Measurements from ENCODE around the gene PPP1R9B. TPM values are rescaled to one million over a fixed set of nuclear protein-coding genes. Genes with fewer than 3 reads are reported as not detected.

Gene PPP1R9B
- total RNA-seq, 1 donor from 2014 or later: 63.5 TPM

- no peak overlapping the region for H3K4me3 ChIP-seq
- no peaks in the 10 kb centered on the region for H3K9me3 ChIP-seq
- no peak for DNase-seq (ENCODE audit: low spot score in 2 of 2)
- H3K27ac ChIP-seq: peak overlapping the region; percentile 91 to 93
- TF ChIP-seq CTCF (IDR thresholded peaks at IDR 0.05): no peak
- intact Hi-C loops (cut with DNase I): no loop called here
- H3K27me3 ChIP-seq: no peaks in the 10 kb centered on the region
- H3K36me3 ChIP-seq: no peaks in the 10 kb centered on the region
- H3K4me1 ChIP-seq: peaks cover 25 to 43% of the 10 kb centered on the region in 2 donors
Observed at GRCh38 chr17:50154604-50155003, 4.1 kb upstream of the PPP1R9B start.

GRCh38 chr17:50153650-50154575, 3.4 kb upstream of the PPP1R9B start:
- TF ChIP-seq CTCF (IDR thresholded peaks at IDR 0.05): no peak
- Histone ChIP-seq H3K27ac (peak overlapping the region; percentile 91 to 93), H3K36me3 (no peaks in the 10 kb centered on the region), H3K27me3 (no peaks in the 10 kb centered on the region), H3K9me3 (no peaks in the 10 kb centered on the region), H3K4me3 (no peak overlapping the region), H3K4me1 (peaks cover 25 to 43% of the 10 kb centered on the region in 2 donors)
- peak in 1 of 2 donors; percentile 88 for DNase-seq (ENCODE audit: low spot score in 2 of 2)
- intact Hi-C loops (cut with DNase I): no loop called here

GRCh38 chr17:50152736-50153135, 2.3 kb upstream of the PPP1R9B start:
- Histone ChIP-seq H3K4me3 (peak overlapping the region; percentile 73 to 76), H3K4me1 (peaks cover 26 to 49% of the 10 kb centered on the region in 2 donors), H3K27ac (peak overlapping the region; percentile 91 to 93), H3K9me3 (no peaks in the 10 kb centered on the region), H3K27me3 (no peaks in the 10 kb centered on the region), H3K36me3 (no peaks in the 10 kb centered on the region)
- no peak for TF ChIP-seq CTCF (IDR thresholded peaks at IDR 0.05)
- intact Hi-C loops (cut with DNase I): loop anchor here (1.0 kb wide), 1 partner anchor 9 kb away; no protein-coding TSS in a partner anchor
- no peak for DNase-seq (ENCODE audit: low spot score in 2 of 2)

GRCh38 chr17:50151937-50152547, 1.6 kb upstream of the PPP1R9B start:
- DNase-seq (ENCODE audit: low spot score in 2 of 2): peak; percentile 72 to 90
- Histone ChIP-seq H3K4me3 (peak overlapping the region; percentile 73 to 76), H3K27ac (peak overlapping the region; percentile 91 to 93), H3K27me3 (no peaks in the 10 kb centered on the region), H3K4me1 (peaks cover 31 to 54% of the 10 kb centered on the region in 2 donors), H3K36me3 (no peaks in the 10 kb centered on the region), H3K9me3 (no peaks in the 10 kb centered on the region)
- intact Hi-C loops (cut with DNase I): loop anchor here (1.0 kb wide), 1 partner anchor 9 kb away; no protein-coding TSS in a partner anchor
- TF ChIP-seq CTCF (IDR thresholded peaks at IDR 0.05): no peak

- H3K9me3 ChIP-seq: no peaks in the 10 kb centered on the region
- H3K4me3 ChIP-seq: peak overlapping the region; percentile 73 to 76
- peak; percentile 71 to 95 for DNase-seq (ENCODE audit: low spot score in 2 of 2)
- H3K4me1 ChIP-seq: peaks cover 38 to 56% of the 10 kb centered on the region in 2 donors
- no peaks in the 10 kb centered on the region for H3K27me3 ChIP-seq
- peak overlapping the region; percentile 91 to 93 for H3K27ac ChIP-seq
- intact Hi-C loops (cut with DNase I): no loop called here
- H3K36me3 ChIP-seq: no peaks in the 10 kb centered on the region
- TF ChIP-seq CTCF (IDR thresholded peaks at IDR 0.05): peak; percentile 67 to 77 (median 73)
Observed at GRCh38 chr17:50151041-50151936, 812 bp upstream of the PPP1R9B start.
